IMR-90 (cell line): ENCODE data around the gene ENKUR.

Experiments
- BHLHE40 ChIP-seq: fragments of 150-350 bp; IDR thresholded peaks from 2 replicates; pipeline ENCODE4 v1.6.1; 2016; ENCODE audit warnings: mild to moderate bottlenecking, low read depth, low read length
- CEBPB ChIP-seq: IDR thresholded peaks from 2 replicates; pipeline ENCODE4 v1.6.1; 2012; ENCODE audit warnings: low read depth, low read length, improper control_type of control experiment
- CHD1 ChIP-seq: IDR thresholded peaks from 2 replicates; pipeline ENCODE4 v1.6.1; 2012; ENCODE audit warnings: low read depth, low read length, improper control_type of control experiment
- CTCF ChIP-seq: conservative IDR thresholded peaks from 2 replicates; pipeline ENCODE4 v1.5.1; 2012; ENCODE audit warnings: mild to moderate bottlenecking, low read depth, low read length, improper control_type of control experiment
- ELK1 ChIP-seq: fragments of 150-350 bp; IDR thresholded peaks from 2 replicates; pipeline ENCODE4 v1.6.1; 2016; ENCODE audit warnings: low read depth, mild to moderate bottlenecking, low read length, moderate library complexity, borderline replicate concordance
- FOS ChIP-seq: fragments of 150-350 bp; IDR thresholded peaks from 2 replicates; pipeline ENCODE4 v1.6.1; 2016; ENCODE audit warnings: low read depth, low read length
- MXI1 ChIP-seq: IDR thresholded peaks from 2 replicates; pipeline ENCODE4 v1.6.1; 2012; ENCODE audit warnings: low read depth, mild to moderate bottlenecking, low read length, moderate library complexity, borderline replicate concordance
- POLR2A ChIP-seq: IDR thresholded peaks from 2 replicates; pipeline ENCODE4 v1.6.1; 2012; ENCODE audit warnings: mild to moderate bottlenecking, low read depth, low read length
- RAD21 ChIP-seq: IDR thresholded peaks from 2 replicates; pipeline ENCODE4 v1.6.1; 2012; ENCODE audit warnings: low read length, improper control_type of control experiment
- RCOR1 ChIP-seq: IDR thresholded peaks from 2 replicates; pipeline ENCODE4 v1.6.1; 2012; ENCODE audit warnings: mild to moderate bottlenecking, low read length, improper control_type of control experiment; ENCODE audit not compliant: insufficient replicate concordance
- SMC3 ChIP-seq: fragments of 150-350 bp; IDR thresholded peaks from 2 replicates; pipeline ENCODE4 v1.6.1; 2016; ENCODE audit warnings: low read depth, mild to moderate bottlenecking, antibody characterized with exemption, low read length, moderate library complexity
- USF2 ChIP-seq: fragments of 150-350 bp; IDR thresholded peaks from 2 replicates; pipeline ENCODE4 v1.6.1; 2017; ENCODE audit warnings: mild to moderate bottlenecking, antibody characterized with exemption, low read length, low read depth

- TF ChIP-seq CTCF, result peak; percentile 17; the same call in 1 of the 2 replicates
- peak; percentile 71 for TF ChIP-seq CEBPB
- TF ChIP-seq RAD21, result peak; percentile 14; the same call in 1 of the 2 replicates
- TF ChIP-seq BHLHE40, result no peak
- TF ChIP-seq MXI1, result no peak
- no peak for TF ChIP-seq POLR2A
- TF ChIP-seq SMC3, result no peak
- no peak for TF ChIP-seq FOS
- TF ChIP-seq ELK1, result no peak
- no peak for TF ChIP-seq RCOR1
- no peak for TF ChIP-seq USF2
- TF ChIP-seq CHD1, result no peak
Measured at GRCh38 chr10:24974976-24975375, 41.0 kb downstream of the ENKUR start.
